Measurements from ENCODE around the gene AURKB.

GRCh38 chr17:8234361-8235270 lies 24.2 kb upstream of the AURKB start:
- TF ChIP-seq CTCF (conservative IDR thresholded peaks at IDR 0.05) (no peak), EZH2 (IDR thresholded peaks at IDR 0.05; ENCODE audit: low read depth) (no peak)
